ENCODE data around the gene SCARB1.

The SCARB1 gene

DNA sequence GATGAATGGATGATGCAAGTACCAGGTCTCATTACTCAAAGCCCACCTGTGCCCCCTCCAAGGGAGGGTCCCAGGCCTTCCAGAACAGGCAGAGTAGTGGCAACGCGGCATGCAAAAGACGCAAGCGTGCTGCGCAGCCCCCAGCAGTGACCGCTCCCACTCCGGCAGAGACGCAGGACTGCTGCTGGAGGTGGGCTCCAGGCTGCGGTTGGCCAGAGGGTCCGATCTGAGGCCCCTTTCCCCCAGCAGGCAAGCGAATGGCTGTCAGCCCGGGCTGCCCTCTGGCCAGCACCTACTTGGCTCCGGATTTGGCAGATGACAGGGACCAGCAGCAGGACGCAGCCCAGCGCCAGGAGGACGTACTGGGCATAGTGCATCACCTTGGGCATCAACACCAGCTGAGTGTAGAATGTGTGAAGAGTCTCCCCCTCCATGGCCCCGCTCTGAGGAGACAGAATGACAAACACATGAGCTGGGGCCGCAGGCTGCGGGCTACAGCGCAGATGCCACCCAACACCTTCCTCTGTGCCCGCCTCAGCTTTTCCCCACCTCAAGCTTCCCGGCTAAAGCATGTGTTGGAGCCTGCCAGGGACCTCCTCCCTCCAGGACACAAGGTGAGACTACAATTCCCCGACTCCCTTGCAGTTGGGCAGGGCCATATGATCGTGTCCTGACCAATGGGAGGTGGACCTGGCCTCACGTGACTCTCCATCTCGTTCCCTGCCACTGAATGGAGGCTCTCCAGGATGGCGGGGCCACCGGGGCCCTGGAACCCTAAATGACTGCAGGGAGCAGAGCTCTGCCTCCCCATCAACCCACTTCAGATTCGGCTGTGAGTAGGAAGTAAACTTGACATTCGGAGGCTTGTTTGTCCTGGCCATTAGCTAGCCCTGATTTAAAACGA is 77.4 kb downstream of the SCARB1 start:
- intact Hi-C loops (cut with micrococcal nuclease) = no loop called here
- Mint-ChIP-seq H3K36me3 (ENCODE audit: low read depth) (peaks cover 99% of the 10 kb centered on the region), H3K27me3 (no peaks in the 10 kb centered on the region), H3K27ac (no peak overlapping the region), H3K4me1 (ENCODE audit: low read depth) (peaks cover 6% of the 10 kb centered on the region), H3K9me3 (no peaks in the 10 kb centered on the region), H3K4me3 (no peak overlapping the region)

- no peaks in the 10 kb centered on the region for H3K27me3 Mint-ChIP-seq
- H3K4me1 Mint-ChIP-seq (ENCODE audit: low read depth) = peaks cover 11% of the 10 kb centered on the region
- intact Hi-C loops (cut with micrococcal nuclease) = no loop called here
Observed at GRCh38 chr12:124784871-124785572, 78.6 kb downstream of the SCARB1 start.

DNA sequence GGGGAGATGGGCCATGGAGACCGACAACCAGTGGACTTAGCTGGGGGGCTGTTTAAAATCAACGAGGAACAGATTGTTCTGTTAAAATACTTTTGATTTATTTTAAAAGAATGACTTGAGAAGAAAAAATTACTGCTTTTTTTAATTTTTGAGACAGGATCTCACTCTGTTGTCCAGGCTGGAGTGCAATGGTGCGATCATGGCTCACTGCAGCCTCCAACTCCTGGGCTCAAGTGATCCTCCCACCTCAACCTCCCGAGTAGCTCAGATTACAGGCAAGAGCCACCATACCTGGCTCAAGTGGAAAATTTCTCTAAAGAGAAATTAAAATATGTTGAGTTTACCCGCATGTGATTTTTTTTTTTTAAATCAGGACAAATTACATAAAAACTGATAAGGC is 80.6 kb downstream of the SCARB1 start:
- Mint-ChIP-seq H3K27me3 (no peaks in the 10 kb centered on the region), H3K4me1 (ENCODE audit: low read depth) (peaks cover 27% of the 10 kb centered on the region), H3K9me3 (no peaks in the 10 kb centered on the region), H3K4me3 (no peak overlapping the region), H3K27ac (no peak overlapping the region), H3K36me3 (ENCODE audit: low read depth) (peaks cover 99% of the 10 kb centered on the region)
- intact Hi-C loops (cut with micrococcal nuclease) = no loop called here

More at GRCh38 chr12:124784871-124785572, 78.6 kb downstream of the SCARB1 start:
- Mint-ChIP-seq H3K9me3 (no peaks in the 10 kb centered on the region), H3K36me3 (ENCODE audit: low read depth) (peaks cover 99% of the 10 kb centered on the region), H3K4me3 (no peak overlapping the region), H3K27ac (no peak overlapping the region)

GRCh38 chr12:124782132-124782531 is 81.5 kb downstream of the SCARB1 start:
- intact Hi-C loops (cut with micrococcal nuclease) = no loop called here
- H3K27me3 Mint-ChIP-seq = no peaks in the 10 kb centered on the region
- H3K4me3 Mint-ChIP-seq = no peak overlapping the region
- no peak overlapping the region for H3K27ac Mint-ChIP-seq
- no peaks in the 10 kb centered on the region for H3K9me3 Mint-ChIP-seq
- H3K36me3 Mint-ChIP-seq (ENCODE audit: low read depth) = peaks cover 100% of the 10 kb centered on the region
- H3K4me1 Mint-ChIP-seq (ENCODE audit: low read depth) = peaks cover 33% of the 10 kb centered on the region

DNA sequence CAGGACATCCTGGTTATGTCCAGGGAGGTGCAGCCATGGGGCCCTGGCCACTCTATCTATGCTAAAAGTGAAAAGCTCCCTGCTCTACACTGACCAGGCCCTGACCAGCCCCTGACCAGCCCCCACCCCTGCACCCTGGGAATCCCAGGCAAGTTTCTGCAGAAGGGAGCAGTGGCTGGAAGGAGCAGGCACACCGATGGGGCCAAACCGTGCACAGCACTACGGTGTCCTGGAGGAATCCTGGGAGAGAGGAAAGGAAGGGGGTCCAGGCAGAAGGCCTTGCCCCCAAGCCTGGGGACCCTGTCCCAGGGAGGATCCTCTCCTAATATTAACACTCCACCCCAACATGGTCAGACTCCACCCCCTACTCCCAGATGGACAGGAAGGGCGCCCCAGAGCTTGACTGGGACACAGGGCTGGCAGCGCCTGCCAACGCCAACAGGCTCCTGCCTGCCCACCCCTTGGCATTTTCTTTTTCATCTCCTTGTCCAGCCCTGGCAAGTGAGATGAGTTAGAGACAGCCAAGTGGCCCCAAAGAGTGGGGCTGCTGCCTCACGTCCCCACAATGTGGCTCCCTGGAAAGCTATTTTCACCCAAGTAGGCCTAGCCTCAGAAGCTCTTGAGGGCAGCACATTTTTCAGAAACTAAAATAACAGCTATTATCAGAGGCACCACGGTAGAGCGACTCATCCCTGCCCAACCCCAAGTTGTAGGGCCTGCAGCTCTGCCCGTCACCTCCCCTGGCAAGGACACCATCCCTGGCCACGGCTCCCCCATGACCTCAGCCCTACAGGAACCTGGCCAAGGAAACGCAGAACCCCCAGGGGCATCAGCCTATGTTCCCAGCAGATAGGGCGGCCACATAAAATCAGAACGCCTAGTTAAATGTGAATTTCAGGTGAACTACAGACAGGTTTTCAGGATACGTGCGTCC is 82.6 kb downstream of the SCARB1 start:
- Mint-ChIP-seq H3K27me3 (no peaks in the 10 kb centered on the region), H3K4me1 (ENCODE audit: low read depth) (peaks cover 41% of the 10 kb centered on the region), H3K27ac (no peak overlapping the region), H3K9me3 (no peaks in the 10 kb centered on the region), H3K36me3 (ENCODE audit: low read depth) (peaks cover 97% of the 10 kb centered on the region), H3K4me3 (no peak overlapping the region)
- intact Hi-C loops (cut with micrococcal nuclease) = no loop called here

DNA sequence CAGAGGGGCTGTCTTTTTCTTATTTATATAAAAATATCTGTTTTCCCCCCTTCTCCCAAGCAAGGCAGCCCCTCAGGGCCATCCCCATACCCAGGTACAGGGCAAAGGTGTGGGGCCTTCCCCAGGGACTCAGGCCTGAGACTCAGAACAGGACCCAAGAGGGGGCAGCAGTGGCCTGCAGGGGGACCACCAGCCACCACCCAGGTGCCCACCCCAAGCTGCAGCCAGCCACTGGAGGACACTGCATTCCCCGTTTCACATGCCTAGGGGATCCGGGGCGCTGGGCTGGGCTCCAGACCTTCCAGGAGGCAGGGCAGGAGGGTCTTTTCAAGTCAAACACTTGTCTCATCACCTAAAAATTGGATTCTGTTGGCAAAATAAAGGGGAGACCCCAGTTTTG is 83.3 kb downstream of the SCARB1 start:
- H3K36me3 Mint-ChIP-seq (ENCODE audit: low read depth) = peaks cover 92% of the 10 kb centered on the region
- H3K27ac Mint-ChIP-seq = no peak overlapping the region
- intact Hi-C loops (cut with micrococcal nuclease) = no loop called here
- H3K4me3 Mint-ChIP-seq = no peak overlapping the region
- peaks cover 48% of the 10 kb centered on the region for H3K4me1 Mint-ChIP-seq (ENCODE audit: low read depth)
- H3K9me3 Mint-ChIP-seq = no peaks in the 10 kb centered on the region
- H3K27me3 Mint-ChIP-seq = no peaks in the 10 kb centered on the region

- intact Hi-C loops (cut with micrococcal nuclease) = loop anchor here (10.0 kb wide), 1 partner anchor 125 kb away; no protein-coding TSS in a partner anchor
- no peaks in the 10 kb centered on the region for H3K27me3 Mint-ChIP-seq
- no peaks in the 10 kb centered on the region for H3K9me3 Mint-ChIP-seq
- H3K27ac Mint-ChIP-seq = no peak overlapping the region
- H3K36me3 Mint-ChIP-seq (ENCODE audit: low read depth) = peaks cover 87% of the 10 kb centered on the region
- peaks cover 57% of the 10 kb centered on the region for H3K4me1 Mint-ChIP-seq (ENCODE audit: low read depth)
- no peak overlapping the region for H3K4me3 Mint-ChIP-seq
Observed at GRCh38 chr12:124779161-124780141, 84.2 kb downstream of the SCARB1 start.

DNA sequence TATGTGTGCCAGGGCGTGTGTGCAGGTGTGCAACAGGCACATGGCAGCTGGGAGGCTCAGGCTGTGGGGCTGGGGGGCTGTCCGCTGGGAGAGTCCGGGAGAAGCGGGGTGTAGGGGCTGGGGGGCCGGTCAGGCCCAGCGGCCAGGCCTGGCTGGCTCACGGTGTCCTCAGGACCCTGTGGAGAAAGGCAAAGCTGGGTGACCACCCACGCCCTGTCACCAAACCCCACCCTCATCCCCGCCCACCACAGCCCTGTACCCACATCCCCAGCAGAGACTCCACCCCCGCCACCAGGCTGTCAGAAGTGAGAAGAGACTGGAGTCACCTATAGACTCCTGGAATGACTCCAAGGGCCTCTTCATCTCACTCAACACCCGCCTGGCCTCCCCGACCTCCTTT is 85.3 kb downstream of the SCARB1 start:
- Mint-ChIP-seq H3K27ac (peak overlapping the region; percentile 30), H3K4me1 (ENCODE audit: low read depth) (peaks cover 67% of the 10 kb centered on the region)
- intact Hi-C loops (cut with micrococcal nuclease) = loop anchor here (10.0 kb wide), 1 partner anchor 126 kb away; no protein-coding TSS in a partner anchor

DNA sequence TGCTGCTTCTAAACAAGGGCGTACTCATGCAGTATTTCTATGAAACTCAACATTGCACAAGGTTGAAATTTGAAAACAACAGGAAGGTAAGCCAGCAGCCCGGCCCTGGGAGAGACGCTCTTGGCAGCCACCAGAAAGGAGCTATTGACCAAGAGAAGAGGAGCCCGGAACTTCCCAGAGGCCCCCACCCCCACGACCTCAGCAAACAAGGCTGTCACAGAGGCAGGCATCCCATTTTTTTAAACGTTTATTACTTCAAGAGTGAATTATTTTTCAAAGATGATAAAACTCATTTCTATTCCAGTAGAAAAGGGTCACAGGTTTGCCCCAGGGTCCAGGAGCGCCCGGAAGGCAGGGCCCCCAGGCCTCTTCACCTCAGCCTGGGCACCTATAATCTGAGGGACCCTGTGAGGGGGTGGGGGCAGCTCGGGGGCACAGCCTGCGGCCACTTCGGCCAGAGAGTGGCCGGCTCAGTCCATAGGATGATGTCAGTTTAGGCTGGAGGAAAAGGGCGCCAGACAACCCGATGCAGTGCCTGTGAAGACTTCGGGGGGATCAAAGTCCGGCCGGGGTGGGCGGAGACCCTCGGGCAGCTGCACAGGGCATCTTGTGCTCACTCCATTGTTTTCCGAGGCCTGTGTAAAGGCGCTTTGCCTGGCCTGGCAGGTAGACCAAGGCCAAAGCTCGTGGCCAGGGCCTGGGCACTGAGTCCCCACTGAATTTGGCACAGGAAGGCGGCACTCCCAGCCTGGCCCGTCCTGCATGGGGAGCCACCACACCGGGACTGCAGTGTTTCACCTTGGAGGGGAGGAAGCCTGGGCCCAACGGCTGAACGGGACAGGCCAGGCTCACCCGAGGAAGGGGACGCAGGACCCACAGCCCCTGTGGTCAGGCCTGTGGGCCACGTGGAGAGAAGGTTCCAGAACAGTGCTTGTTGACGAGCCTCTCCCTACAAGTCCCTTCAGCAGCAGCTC is 86.0 kb downstream of the SCARB1 start:
- H3K27me3 Mint-ChIP-seq = peaks cover 2% of the 10 kb centered on the region
- no peaks in the 10 kb centered on the region for H3K9me3 Mint-ChIP-seq
- peaks cover 69% of the 10 kb centered on the region for H3K36me3 Mint-ChIP-seq (ENCODE audit: low read depth)
- intact Hi-C loops (cut with micrococcal nuclease) = loop anchor here (10.0 kb wide), 1 partner anchor 127 kb away; no protein-coding TSS in a partner anchor
- H3K27ac Mint-ChIP-seq = peak overlapping the region; percentile 30
- H3K4me3 Mint-ChIP-seq = no peak overlapping the region
- peaks cover 71% of the 10 kb centered on the region for H3K4me1 Mint-ChIP-seq (ENCODE audit: low read depth)

More for the DNA sequence above, 85.3 kb downstream of the SCARB1 start:
- Mint-ChIP-seq H3K9me3 (no peaks in the 10 kb centered on the region), H3K27me3 (no peaks in the 10 kb centered on the region), H3K36me3 (ENCODE audit: low read depth) (peaks cover 77% of the 10 kb centered on the region), H3K4me3 (no peak overlapping the region)

DNA sequence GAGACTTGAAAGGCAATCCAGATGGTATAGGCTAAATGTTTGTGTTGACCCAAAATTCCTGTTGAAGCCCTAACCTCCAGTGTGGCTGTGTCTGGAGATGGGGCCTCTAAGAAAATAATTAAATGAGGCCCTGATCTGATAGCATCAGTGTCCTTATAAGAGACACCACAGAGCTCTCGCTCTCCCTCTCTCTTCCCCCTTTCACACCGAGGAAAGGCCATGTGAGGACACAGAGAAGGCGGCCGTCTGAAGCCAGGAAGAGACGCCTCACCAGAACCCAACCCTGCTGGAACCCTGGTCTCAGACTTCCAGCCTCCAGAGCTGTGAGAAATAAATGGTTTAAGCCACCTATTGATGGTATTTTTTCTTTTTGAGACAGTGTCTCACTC is 87.5 kb downstream of the SCARB1 start:
- Mint-ChIP-seq H3K4me3 (no peak overlapping the region), H3K4me1 (ENCODE audit: low read depth) (peaks cover 84% of the 10 kb centered on the region), H3K9me3 (no peaks in the 10 kb centered on the region), H3K27me3 (peaks cover 11% of the 10 kb centered on the region), H3K36me3 (ENCODE audit: low read depth) (peaks cover 54% of the 10 kb centered on the region), H3K27ac (no peak overlapping the region)
- intact Hi-C loops (cut with micrococcal nuclease) = loop anchor here (10.0 kb wide), 1 partner anchor 129 kb away; no protein-coding TSS in a partner anchor

DNA sequence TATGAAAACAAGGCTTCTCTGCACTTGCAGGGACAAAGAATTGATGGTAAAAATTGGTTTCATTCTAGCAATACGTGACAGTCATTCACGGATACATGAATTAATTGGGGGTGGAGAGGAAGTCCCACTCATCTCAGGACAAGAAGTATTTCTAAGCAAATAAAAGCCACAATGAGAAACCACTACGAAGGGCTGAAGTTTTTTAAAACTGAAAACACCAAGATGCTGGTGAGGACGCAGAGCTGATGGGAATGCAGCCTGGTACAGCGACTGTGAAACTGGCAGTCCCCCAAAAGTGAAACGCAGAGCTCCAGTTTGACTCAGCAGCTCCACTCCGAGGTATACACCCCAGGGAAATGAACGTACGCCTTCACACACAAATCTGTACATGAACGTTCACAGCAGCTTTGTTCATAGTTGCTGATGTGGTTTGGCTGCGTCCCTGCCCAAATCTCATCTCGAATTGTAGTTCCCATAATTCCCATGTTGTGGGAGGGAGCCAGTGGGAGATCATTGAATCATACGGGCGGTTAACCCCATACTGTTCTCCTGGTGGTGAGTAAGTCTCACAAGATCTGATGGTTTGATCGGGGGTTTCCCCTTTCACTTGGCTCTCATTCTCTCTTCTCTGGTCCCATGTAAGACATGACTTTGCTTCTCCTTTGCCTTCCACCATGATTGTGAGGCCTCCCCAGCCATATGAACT is 89.0 kb downstream of the SCARB1 start:
- Mint-ChIP-seq H3K4me3 (peak overlapping the region; percentile 50), H3K4me1 (ENCODE audit: low read depth) (peaks cover 75% of the 10 kb centered on the region), H3K27ac (peak overlapping the region; percentile 85), H3K27me3 (peaks cover 12% of the 10 kb centered on the region), H3K9me3 (no peaks in the 10 kb centered on the region), H3K36me3 (ENCODE audit: low read depth) (peaks cover 39% of the 10 kb centered on the region)
- intact Hi-C loops (cut with micrococcal nuclease) = loop anchor here (5.0 to 10.0 kb wide), 3 partner anchors 130 to 737 kb away; no protein-coding TSS in a partner anchor
